Measurements from ENCODE around the gene NDUFC2. TPM values are rescaled to one million over a fixed set of nuclear protein-coding genes. Genes with fewer than 3 reads are reported as not detected.

NDUFC2 gene
- total RNA-seq, 1 donor from 2014 or later, result 203 TPM

DNA sequence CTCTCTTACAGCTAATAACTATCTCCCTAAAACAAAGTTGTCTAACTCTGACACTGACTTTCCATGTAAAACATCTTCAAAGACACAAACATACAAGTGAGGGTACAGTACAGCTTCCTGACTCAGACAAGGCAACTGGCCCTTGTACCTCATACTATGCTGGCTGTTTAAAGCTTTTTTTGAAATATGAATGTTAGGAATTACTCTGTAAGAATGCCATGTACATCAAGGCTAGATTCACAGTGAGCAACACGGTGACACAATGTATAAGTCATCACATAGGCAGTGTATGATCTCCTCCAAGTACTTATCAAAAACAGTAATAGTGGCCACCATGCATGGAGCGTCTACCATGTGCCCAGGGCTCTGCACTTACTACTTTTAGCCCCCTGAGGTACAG, 31.2 kb upstream of the NDUFC2 start:
- Mint-ChIP-seq H3K4me3 (ENCODE audit: unreplicated experiment) (no peak overlapping the region), H3K27ac (ENCODE audit: unreplicated experiment) (no peak overlapping the region), H3K27me3 (ENCODE audit: unreplicated experiment) (peaks cover 1% of the 10 kb centered on the region), H3K9me3 (ENCODE audit: unreplicated experiment) (no peaks in the 10 kb centered on the region), H3K36me3 (ENCODE audit: low read depth, unreplicated experiment) (peaks cover 4% of the 10 kb centered on the region), H3K4me1 (ENCODE audit: unreplicated experiment) (peaks cover 8% of the 10 kb centered on the region)
- TF ChIP-seq, protein P1, sequence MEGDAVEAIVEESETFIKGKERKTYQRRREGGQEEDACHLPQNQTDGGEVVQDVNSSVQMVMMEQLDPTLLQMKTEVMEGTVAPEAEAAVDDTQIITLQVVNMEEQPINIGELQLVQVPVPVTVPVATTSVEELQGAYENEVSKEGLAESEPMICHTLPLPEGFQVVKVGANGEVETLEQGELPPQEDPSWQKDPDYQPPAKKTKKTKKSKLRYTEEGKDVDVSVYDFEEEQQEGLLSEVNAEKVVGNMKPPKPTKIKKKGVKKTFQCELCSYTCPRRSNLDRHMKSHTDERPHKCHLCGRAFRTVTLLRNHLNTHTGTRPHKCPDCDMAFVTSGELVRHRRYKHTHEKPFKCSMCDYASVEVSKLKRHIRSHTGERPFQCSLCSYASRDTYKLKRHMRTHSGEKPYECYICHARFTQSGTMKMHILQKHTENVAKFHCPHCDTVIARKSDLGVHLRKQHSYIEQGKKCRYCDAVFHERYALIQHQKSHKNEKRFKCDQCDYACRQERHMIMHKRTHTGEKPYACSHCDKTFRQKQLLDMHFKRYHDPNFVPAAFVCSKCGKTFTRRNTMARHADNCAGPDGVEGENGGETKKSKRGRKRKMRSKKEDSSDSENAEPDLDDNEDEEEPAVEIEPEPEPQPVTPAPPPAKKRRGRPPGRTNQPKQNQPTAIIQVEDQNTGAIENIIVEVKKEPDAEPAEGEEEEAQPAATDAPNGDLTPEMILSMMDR (IDR thresholded peaks at IDR 0.05; ENCODE audit: unreplicated experiment), result no peak
- no peak for DNase-seq (ENCODE audit: low spot score)

DNA sequence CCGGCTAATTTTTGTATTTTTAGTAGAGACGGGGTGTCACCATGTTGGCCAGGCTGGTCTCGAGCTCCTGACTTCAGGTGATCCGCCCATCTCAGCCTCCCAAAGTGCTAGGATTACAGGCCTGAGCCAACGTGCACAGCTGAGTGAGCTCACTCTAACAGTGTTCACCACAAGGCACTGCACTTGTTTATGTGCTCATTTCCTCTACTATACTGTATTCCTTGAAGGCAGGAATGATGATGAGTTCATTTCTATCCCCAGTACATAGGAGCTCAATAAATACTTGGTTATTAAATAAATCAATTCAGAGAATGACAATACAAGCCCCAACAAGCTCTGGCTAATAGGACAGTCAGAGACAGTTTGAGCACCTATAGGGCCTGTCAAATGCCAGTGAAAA, 30.7 kb upstream of the NDUFC2 start:
- Mint-ChIP-seq H3K4me3 (ENCODE audit: unreplicated experiment) (no peak overlapping the region), H3K27me3 (ENCODE audit: unreplicated experiment) (peaks cover 1% of the 10 kb centered on the region), H3K9me3 (ENCODE audit: unreplicated experiment) (no peaks in the 10 kb centered on the region), H3K4me1 (ENCODE audit: unreplicated experiment) (peaks cover 8% of the 10 kb centered on the region), H3K27ac (ENCODE audit: unreplicated experiment) (no peak overlapping the region), H3K36me3 (ENCODE audit: low read depth, unreplicated experiment) (peaks cover 4% of the 10 kb centered on the region)
- TF ChIP-seq, protein P1 (IDR thresholded peaks at IDR 0.05; ENCODE audit: unreplicated experiment), result no peak
- no peak for DNase-seq (ENCODE audit: low spot score)

DNA sequence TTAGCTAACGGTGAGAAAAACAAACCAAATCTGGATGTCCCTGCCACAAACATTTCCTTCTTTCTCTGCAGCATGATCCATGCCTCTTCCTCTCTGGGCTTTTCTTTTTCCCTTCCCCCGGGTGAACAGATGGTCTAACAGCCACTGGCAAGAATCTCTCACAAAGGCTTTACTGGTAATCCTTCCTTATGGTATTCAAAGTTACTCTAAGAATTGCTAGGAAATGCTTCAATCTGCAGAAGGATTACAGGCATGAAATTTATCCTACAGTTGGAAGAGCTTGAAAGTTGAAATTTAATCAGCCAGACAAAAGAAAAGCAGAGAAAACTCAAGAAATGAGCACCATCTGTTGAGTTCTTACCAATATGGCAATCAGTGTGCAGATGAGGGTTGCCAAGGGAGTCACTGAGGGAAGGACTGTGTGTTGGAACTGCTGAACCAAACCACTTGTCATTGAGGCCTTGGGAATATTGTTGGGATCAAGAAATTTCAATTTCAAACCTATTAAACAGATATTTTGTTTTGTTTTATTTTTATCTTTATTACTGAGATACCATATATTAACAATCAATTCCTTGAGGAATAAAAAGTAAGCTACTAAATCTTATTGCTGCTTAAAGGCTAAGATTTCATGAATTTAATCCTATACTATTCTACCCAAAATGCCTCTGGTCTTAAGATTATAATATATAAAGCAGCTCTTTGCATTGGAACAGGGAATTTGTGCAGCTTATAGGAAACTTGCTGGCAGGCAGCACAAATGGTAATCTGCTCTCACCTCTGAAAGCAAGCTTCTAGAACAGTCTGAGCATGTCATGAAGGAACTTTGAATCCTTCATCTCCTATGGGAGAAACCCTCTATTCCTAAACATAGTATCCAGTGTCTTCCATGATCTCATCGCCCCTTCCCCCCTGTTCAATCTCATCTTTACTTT, 29.7 kb upstream of the NDUFC2 start:
- H3K9me3 Mint-ChIP-seq (ENCODE audit: unreplicated experiment), result no peaks in the 10 kb centered on the region

DNA sequence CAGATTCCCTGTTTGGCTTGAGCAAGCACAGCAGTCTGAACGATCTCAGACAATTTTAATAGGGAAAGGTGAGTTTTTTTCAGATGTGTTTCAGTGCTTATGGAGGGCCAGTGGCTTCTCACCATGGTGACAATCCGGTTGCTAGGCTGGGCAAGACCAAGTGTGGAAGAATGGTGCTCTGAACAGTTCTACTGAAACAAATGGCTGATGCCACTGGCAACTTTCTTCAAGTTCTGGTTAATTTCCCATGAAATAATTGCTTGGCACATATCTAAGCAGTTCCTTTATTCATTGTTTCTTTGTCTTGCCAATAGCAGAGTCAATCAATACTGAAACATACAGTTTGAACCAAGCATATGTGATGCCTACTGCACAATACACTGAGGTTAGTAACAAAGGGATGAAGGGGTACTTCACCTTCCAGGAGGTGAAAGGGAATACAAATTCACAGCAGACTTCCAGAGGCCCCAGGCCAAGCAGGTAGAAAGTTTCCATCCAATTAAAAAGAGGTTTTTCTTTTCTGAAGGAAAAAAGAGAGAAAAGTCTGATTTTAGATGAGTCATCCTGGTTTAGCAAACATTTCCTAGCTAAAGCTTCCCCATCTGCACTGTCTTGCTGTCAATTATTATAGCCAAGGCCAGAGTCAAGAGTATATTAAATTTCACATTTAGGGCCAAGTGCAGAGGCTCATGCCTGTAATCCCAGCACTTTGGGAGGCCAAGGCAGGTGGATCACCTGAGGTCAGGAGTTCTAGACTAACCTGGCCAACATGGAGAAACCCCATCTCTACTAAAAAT, 21.2 kb upstream of the NDUFC2 start:
- Mint-ChIP-seq H3K4me3 (ENCODE audit: unreplicated experiment) (no peak overlapping the region), H3K4me1 (ENCODE audit: unreplicated experiment) (no peaks in the 10 kb centered on the region), H3K27me3 (ENCODE audit: unreplicated experiment) (peaks cover 3% of the 10 kb centered on the region), H3K36me3 (ENCODE audit: low read depth, unreplicated experiment) (peaks cover 12% of the 10 kb centered on the region), H3K27ac (ENCODE audit: unreplicated experiment) (peak overlapping the region; percentile 42), H3K9me3 (ENCODE audit: unreplicated experiment) (no peaks in the 10 kb centered on the region)
- DNase-seq (ENCODE audit: low spot score), result no peak
- TF ChIP-seq, protein P1 (IDR thresholded peaks at IDR 0.05; ENCODE audit: unreplicated experiment), result no peak

More for the DNA sequence above, 29.7 kb upstream of the NDUFC2 start:
- Mint-ChIP-seq H3K36me3 (ENCODE audit: low read depth, unreplicated experiment) (peaks cover 4% of the 10 kb centered on the region), H3K27ac (ENCODE audit: unreplicated experiment) (peak overlapping the region; percentile 92), H3K4me1 (ENCODE audit: unreplicated experiment) (peaks cover 8% of the 10 kb centered on the region), H3K27me3 (ENCODE audit: unreplicated experiment) (peaks cover 4% of the 10 kb centered on the region), H3K4me3 (ENCODE audit: unreplicated experiment) (no peak overlapping the region)
- DNase-seq (ENCODE audit: low spot score), result no peak
- TF ChIP-seq, protein P1 (IDR thresholded peaks at IDR 0.05; ENCODE audit: unreplicated experiment), result no peak
